DMS79 treated with DMSO at 0.1 percent for 48 hours (cell line): ENCODE data around the gene ITPRIPL1.
"Not testable (repeated sequence)": the region's sequence is repeated elsewhere in the genome, so short reads cannot be mapped to it uniquely, and the experiment has no call there.

Experiments
- DNase-seq: peaks from one replicate; lab custom pipeline; 2025; lab: John Stamatoyannopoulos, UW

Gene ITPRIPL1, protein sequence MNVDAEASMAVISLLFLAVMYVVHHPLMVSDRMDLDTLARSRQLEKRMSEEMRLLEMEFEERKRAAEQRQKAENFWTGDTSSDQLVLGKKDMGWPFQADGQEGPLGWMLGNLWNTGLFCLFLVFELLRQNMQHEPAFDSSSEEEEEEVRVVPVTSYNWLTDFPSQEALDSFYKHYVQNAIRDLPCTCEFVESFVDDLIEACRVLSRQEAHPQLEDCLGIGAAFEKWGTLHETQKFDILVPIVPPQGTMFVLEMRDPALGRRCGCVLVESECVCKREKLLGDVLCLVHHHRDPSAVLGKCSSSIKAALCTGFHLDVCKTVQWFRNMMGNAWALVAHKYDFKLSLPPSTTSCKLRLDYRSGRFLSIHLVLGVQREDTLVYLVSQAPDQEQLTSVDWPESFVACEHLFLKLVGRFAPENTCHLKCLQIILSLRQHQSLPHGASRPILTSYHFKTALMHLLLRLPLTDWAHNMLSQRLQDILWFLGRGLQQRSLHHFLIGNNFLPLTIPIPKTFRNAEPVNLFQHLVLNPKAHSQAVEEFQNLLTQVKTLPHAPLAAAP

DNA sequence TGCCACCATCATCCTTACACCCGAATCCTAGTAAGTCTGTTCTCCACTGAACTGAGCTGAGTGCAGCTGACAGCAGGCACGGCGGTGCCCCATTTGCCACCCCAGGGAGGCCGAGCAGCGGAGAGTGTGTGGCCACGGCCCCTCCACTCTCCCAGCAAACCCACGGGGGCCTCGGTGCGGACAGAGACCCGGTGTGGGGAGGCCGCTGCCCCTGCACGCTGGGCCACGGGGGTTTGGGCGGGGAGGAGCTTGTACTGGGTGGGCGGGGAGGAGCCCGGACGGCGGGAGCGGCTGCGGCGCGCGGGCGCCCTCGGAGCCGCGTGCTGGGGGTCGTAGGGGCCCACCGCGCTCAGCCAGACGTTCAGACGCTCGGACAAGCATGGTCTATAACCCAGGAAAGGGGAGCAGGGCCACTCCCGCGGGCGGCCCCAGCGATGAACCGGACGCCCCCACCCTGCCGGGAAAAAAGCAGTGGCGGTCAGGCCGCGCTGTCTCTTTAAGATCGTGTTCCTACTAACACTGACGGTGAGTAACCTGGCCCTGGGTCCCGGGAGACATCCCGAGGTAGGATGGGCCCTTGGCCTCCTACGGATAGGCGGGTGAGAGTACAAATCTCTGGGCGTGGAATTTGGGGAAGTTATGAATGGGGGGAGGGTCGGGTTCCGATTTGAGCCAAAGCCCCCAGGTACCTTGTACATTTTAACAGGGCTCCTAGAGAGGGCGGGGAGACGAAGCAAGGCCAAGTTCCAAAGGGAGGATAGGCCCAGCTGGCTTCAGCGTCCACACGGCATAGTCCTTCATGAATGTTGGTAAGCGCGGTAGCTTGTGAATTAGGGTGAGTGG is at the start of gene ITPRIPL1:
Gene ITPRIPL1, plus strand, starts transcription at position 277 of the 843 bp plus-strand sequence. Its CDS starts 523 bp downstream, at position 800.
- DNase-seq: peak; percentile 10

DNA sequence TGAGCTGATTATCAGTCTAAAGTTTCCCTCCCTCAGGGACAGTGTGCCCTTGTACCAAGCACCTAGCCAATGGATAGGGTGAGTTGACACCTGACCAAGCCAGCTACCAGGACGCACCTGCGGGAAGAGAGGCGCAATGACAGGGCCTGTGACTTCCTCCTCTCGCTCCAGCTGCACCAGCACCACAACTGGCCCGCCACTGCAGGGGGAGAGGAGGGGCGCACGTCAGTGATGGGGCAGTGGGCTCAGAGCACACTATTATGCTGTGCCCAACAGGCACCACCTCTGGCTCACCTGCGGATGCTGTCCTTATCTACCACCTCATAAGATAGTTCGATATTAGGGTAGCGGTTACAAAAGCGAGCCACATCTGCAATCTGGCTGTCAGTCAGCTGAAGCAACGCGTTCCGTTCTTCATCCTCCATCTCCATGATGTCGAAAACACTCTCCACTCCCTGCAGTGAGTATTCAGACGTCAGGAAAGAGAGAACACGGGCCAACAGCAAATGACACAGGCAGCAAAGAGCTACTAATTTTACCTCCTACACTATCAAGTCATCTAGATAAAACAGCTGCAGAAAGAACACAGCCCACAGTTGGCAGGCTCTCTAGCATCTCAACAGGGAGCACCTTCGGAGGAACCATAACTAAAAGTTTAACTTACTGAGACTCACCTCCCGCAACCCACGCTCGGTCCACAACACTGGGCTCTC is 48.2 kb upstream of the ITPRIPL1 start:
- no peak for DNase-seq

DNA sequence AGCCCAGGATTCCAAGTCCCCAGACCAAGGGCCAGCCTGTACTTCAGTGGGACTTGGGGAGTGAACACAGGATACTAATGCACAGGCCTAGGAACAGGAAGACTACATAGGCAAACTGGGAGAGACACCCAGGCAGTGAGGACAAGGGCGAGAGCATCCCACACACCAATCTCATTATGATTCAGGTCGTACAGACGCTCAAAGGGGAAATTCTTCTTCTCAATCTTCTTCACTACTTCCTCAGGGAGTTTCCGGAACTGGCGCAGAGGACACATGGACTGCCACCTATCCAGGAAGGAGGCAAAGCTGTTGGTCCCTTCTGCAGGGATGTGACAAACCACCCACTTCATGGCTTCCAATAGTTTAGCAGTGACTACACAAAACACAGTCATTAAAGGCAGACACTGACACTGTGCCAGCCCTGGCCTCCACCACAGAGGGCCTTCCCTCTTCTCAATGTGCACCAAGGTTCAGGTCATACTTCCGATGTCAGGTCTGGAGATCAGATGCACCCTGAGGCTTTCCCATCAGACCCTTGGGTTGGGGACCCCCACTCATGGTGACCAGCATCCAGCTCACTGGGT is 37.8 kb upstream of the ITPRIPL1 start:
- DNase-seq: no peak

DNA sequence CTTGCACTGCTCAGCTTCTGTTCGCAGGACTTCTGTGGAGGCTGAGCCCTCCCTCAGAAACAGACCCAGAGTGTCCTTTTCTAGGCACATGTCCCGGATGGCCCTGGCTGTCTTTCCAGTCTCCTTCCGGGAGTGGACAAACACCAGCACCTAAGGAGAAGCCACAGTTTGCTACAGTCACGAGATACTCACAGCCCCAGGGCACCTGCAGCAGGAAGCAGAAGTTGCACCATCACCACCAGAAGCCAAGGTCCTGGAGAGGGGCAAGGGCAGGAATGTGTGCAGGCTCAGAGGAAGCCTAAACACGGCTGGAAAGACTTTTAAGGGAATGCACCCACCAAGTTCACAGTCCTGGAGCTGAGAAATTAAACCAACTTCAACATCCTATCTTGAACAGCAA is 33.4 kb upstream of the ITPRIPL1 start:
- no peak for DNase-seq

DNA sequence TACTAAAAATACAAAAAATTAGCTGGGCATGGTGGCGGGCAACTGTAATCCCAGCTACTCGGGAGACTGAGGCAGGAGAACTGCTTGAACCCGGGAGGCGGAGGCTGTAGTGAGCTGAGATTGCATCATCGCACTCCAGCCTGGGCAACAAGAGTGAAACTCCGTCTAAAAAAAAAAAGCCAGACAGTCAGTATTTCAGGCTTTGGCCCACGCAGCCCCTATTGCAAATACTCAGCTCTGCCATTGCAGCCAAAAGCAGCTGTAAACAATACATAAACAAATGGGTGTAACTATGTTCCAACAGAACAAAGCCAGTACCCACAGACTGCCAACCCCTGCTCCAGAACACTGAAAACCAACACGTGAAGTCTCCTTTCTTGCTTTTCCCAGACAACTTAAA is 30.8 kb upstream of the ITPRIPL1 start:
- not testable (repeated sequence) for DNase-seq

DNA sequence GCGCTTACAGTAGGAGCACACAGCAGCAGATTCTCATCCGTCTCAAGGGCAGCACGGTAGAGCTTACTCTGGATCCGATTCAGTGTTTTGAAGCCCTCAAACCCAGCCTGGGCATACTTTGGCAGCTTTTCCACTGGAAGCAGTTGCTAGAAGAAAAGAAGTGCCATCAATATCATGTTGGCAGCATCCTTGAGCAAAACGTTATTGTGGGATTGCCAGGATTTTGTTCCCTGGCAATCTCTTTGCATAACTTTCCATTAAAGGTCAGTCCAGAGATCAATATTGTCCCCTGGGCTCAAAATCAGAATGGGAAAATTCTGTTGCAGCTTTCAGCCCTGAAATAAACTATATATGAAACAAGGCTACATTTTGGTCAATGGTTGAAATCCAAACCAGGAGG is 28.2 kb upstream of the ITPRIPL1 start:
- DNase-seq: no peak

DNA sequence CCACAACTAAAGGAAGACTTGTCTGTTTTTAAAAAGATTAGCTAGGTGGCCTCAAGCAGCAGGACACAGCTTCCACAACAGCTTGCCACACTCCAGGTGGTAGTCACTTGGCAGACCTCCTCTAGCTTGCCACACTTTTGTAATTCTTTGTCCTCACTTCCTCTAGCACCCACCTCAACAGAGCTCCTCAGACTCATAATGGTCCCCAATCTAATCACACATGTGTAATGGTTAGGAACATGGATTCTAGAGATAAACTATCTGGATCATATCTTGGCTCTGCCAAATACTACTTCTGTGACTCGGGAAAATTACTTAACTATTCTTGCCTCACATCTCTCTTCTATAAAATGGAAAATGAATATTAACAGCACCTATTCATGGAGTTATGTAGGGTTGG is 23.3 kb upstream of the ITPRIPL1 start:
- no peak for DNase-seq

DNA sequence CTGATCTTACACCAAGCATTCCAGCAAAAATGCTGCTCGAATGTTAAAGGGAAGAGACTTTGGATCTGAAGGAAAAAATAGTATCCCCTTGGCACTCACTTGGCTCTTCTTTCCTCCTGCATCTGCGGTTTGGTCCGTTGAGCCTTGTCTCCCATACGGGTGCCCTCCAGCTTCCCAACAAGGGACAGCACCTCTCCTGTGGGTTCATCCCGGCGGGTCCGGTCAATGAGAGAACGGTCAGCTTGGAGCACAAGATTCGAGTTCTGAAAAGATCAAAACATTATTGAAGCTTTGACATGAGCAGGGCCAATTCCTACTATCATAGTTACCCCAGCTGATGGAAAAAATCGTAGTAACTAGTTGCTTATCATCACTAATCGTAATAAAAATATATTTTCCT is 20.5 kb upstream of the ITPRIPL1 start:
- no peak for DNase-seq

DNA sequence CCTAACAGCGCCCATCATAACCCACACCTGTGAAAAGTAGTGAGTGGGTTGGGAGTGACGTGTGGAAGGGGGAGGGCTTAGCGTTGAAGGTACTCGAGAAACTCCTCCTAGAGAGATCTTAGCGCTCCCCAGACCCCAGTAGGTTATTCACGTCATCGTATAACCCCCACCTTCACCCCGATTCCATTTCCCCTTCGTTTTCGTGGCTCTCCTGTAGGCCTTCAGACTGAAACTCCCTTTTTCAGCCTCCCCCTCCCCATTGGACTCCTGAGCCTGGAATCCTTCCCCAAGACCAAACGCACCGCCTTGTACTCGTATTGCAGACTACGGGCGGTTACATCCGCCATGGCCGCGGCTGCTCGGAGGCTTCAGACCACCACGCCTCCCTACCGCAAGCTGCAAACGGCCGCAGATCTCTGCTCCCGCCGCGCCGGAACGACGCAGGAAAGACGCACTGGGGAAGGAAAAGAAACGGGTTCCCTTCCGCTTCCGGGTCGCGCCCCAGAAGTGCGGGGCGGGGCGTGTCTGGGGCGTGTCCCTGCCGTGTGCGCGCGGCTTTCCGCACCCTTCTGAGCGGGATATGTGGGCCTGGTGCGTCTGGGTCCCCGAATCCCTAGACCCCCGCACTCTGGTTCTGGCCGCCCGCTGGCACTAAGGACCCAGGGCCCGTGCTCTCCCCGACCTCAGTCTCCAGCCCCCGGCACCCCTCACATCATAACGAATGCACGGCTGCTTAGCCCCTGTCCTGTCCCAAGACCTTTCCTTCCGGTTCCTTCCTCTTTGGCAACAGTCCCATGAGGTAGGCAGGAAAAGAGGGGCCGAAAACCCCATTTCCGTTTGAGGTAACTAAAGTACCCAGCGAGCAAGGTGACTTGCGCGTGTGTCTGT is 19.8 kb upstream of the ITPRIPL1 start, which contains the start of gene SNRNP200:
Gene SNRNP200, minus strand, starts transcription at position 456 of the 888 bp plus-strand sequence. Its CDS starts 109 bp downstream, at position 347.
- peak; percentile 87 for DNase-seq

DNA sequence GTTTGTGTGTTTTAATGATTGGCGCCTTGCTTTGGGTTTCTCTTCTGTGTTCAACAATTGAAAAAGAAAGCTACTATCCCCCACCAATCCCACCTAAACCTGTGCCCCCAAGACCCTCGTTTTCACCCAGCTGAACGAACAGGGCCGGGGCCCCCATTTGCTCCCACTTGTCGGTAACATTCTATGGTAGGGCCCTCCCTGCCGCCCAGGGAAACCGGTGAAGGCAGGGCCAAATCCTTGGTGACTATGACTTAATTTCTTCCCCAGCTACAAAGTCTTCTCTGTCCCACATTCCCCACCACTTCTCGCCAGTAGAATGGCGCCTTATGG is 19.2 kb upstream of the ITPRIPL1 start:
- no peak for DNase-seq

DNA sequence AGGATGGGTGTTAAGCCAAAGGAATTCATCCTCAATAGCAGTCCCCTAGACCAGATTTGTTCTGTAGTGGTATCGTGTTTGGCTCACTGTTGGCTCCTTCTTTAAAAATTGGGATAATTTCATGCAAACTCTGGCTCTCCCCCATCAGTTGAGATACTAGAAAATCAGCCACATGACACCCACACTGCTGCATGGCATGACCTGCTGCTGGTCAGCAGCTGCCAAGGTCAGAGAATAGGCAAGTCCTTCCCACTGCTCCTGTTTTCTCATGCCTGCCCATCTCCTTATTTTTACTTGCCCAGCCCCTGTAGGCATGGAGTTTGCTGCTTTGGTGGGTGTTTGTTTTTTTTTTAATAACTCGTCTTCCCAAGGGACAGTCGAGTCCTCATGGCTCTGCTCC is 18.7 kb upstream of the ITPRIPL1 start:
- DNase-seq: no peak

DNA sequence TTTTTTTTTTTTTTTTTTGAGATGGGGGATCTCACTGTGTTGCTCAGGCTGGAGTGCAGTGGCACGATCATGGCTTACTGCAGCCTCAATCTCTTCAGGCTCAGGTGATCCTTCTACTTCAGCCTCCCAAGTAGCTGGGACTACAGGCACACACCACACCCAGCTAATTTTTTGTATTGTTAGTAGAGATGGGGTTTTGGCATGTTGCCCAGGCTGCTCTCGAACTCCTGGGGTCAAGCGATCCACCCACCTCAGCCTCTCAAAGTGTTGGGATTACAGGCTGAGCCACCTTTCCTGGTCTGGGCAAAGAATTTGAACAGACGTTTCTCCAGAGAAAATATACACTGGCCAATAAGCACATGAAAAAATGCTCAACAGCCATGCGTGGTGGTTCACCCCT is 16.9 kb upstream of the ITPRIPL1 start:
- DNase-seq: peak; percentile 14

DNA sequence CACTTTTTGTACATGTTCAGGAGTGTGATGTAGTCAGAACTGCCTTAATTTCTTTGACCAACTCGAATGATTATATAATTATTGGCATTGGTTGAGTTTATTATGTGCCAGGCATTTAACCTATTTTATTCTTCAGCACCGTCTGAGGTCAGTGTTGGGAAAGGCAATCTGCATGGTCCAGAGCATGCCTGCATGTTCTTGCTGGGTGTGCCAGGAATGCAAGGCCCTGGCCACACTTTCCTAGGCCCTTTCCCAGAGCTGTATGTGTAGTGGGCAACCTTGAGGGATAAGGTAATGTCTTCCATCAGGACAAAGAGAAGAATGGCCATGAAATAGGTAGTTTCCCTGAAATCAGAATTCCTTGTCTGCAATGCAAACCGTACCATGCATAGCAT is 10.1 kb upstream of the ITPRIPL1 start:
- no peak for DNase-seq

DNA sequence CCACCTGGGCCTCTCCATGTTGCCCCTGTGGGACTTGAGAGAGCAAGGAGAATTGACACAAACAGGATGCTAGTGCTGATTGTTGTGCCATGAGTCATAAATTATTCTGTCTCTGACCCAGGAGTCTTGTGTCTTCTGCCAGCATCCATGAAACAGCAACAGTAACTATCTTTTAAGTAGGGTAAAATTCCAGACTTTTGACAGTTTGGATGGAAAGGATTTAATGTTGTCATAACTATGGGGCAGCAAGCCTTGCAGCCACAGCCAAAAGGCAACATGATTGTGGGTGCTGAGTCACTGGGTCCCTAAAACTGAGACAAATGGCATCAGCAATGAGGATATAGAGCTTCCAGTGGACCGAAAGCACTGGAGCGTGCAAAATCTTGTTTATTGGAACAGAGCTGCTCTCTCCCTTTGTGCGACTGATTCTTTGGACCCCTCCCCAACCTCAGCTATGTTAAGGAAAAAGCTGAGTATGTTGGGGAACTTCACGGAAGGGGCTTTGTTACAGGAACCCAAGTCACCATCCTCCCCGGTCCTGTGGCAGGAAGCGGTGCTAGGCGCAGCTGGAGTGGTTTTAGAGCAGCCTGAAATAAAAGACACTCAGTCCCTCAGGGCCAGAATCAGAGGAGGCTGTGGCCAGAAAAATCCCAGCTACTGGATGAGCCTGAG is 9.6 kb upstream of the ITPRIPL1 start:
- no peak for DNase-seq

DNA sequence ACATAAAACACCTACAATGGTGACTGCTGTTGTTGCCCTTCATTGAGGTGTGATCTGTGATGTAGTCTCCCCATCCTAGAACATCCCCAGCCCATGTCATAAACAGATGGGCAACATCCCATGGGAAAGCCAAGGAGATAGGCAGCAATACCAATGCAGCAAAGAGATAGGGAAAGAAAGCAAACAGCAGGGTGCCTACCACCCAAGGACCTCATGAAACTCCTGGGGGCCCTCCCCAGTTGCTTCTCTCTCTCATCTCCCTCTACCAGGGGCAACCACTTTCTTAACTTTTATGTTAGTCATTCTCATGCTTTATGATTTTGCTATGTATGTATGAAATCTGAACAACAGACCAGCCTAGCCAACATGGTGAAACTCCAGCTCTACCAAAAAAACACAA is 8.1 kb upstream of the ITPRIPL1 start:
- no peak for DNase-seq

DNA sequence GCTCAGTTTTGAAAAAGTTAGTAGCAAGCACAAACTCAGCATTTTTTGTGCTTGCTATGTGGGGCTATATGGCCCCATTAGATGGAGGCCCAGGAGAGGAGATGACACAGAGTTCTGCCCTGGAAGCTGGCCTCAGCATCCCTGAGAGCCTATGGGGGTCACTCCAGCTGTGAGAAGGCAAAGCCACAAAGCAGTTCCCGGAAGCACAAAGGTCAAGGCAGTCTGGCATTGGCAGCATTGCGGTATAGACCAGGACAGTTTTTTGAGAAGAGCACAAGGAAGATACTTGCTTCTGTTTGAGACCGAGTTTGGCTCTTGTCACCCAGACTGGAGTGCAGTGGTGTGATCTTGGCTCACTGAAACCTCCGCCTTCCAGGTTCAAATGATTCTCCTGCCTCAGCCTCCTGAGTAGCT is 7.5 kb upstream of the ITPRIPL1 start:
- DNase-seq: no peak

DNA sequence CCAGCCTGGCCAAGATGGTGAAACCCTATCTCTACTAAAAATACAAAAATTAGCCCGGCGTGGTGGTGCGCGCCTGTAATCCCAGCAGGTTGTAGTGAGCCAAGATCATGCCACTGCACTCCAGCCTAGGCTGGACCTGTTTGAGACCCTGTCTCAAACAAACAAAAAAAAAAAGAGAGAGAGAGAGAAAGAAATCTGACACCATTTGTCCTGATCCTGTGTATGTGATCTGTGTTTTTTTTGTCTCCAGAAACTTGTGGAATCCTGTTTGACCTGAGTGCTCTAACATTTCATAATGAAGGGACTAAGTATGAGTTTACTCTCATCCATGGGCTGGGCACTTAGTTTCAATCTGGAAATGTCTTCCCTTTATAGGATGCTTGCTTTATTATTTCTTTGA is 6.4 kb upstream of the ITPRIPL1 start:
- no peak for DNase-seq

DNA sequence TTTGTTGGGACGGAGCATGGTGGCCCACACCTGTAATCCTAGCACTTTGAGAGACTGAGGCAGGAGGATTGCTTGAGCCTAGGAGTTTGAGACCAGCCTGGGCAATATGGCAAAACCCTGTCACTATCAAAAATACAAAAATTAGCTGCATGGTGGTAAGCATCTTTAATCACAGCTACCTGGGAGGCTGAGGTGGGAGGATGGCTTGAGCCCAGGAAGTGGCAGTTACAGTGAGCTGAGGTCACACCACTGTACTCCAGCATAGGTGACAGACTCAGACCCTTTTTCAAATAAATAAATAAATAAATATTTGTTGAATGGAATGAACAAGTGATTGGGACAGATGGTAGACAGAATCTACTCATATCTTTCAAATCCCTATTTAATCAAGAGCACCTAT is 5.7 kb upstream of the ITPRIPL1 start:
- no peak for DNase-seq

DNA sequence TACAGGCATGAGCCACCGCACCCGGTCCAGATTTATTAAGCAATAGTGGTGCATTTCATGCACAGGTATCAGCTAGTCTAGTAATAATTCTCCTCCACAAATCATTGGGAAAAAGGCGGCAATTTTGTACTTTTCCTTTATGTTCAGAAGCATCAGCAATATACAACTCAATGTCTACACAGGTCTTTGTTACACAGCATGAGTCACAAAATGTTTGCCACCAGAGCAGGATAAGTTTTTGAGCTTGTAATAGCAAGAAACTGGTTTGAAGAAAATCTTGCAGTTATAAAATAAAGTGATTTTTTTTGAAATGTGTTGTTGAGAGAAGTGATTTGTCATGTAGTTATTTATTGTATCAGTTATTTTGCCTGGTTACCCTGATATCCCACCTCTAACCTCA is 4.8 kb upstream of the ITPRIPL1 start:
- no peak for DNase-seq
